ENCODE data around the gene ARRB2.

Gene ARRB2

GRCh38 chr17:4766723-4767122 is 56.3 kb downstream of the ARRB2 start:
- DNase-seq = no peak

GRCh38 chr17:4768298-4768697 is 57.9 kb downstream of the ARRB2 start:
- DNase-seq = no peak

DNA sequence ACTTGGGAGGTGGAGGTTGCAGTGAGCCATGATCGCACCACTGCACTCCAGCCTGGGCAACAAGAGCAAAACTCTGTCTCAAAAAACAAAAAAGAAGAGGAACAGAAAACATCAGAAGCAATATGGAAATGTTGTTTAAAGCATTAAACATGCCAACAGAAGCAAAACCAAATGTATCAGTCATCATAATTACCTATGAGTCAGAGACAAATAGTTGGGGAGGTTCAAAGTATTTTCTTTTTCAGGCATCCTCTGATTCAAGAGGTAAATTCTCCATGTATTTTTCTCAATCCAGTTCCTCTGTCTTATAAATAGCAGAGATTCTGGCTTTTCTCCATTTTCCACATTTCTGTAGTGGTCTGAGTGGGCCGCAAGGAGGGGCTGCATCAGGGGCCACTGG is 59.2 kb downstream of the ARRB2 start:
- DNase-seq = no peak
